B cell (primary cell): ENCODE data around the gene SPP2. TPM values are rescaled to one million over a fixed set of nuclear protein-coding genes. Genes with fewer than 3 reads are reported as not detected.

ENCODE experiments used
- ATAC-seq: fragments of 200-7000 bp; cut with Tn5 transposase; one replicate; pipeline ENCODE4 v1.10.0; 2021; ENCODE audit warnings: low read depth, mild to moderate bottlenecking, moderate number of reproducible peaks, moderate library complexity
- CTCF ChIA-PET: fragments of 350-600 bp; sonication (Branson Sonifier 250); formaldehyde crosslinking; loops from one replicate; lab custom pipeline; 2021; ENCODE audit warnings: antibody characterized with exemption, inconsistent platforms; lab: Charles Lee
- POLR2A ChIA-PET: fragments of 350-600 bp; sonication (Branson Sonifier 250); formaldehyde crosslinking; loops from one replicate; lab custom pipeline; 2021; ENCODE audit warnings: antibody characterized with exemption; lab: Charles Lee
- DNase-seq: peaks from one replicate; pipeline ENCODE4 v3.0.0; 2013
- H2AFZ ChIP-seq: 2 replicates; pipeline ENCODE4 v1.6.1; 2012; ENCODE audit warnings: mild to moderate bottlenecking, low read depth, low read length; ENCODE audit not compliant: insufficient read depth, poor library complexity, severe bottlenecking
- H3K27ac ChIP-seq, 2 donors: 1 replicate in 1 of 2; 2 replicates in 1 of 2; pipeline ENCODE4 v1.5.1; 2012 to 2013; ENCODE audit warnings: low read length in 2 of 2, mild to moderate bottlenecking in 2 of 2, moderate library complexity in 1 of 2
- H3K27me3 ChIP-seq, 4 experiments: fragments of 200-600 bp in 1 of 4; sonication (generic) in 1 of 4; replicated peaks in 1 of 4; 1 replicate in 2 of 4; 2 replicates in 2 of 4; pipeline versions ENCODE4 v1.6.1 to v1.7.0; 2013 to 2016; ENCODE audit warnings: low read length in 3 of 4, mild to moderate bottlenecking in 2 of 4, mixed read lengths in 1 of 4, moderate library complexity in 1 of 4; ENCODE audit not compliant: insufficient read depth in 4 of 4, control insufficient read depth in 3 of 4; ENCODE audit errors: control extremely low read depth in 1 of 4
- H3K36me3 ChIP-seq, 2 experiments: replicated peaks in 1 of 2; 1 replicate in 1 of 2; 2 replicates in 1 of 2; pipeline versions ENCODE4 v1.6.1 to v1.7.1; 2013; ENCODE audit warnings: low read length in 1 of 2; ENCODE audit not compliant: insufficient read depth in 2 of 2, control insufficient read depth in 1 of 2; ENCODE audit errors: control extremely low read depth in 1 of 2, extremely low read depth in 1 of 2
- H3K4me1 ChIP-seq, 2 donors: fragments of 200-600 bp in 1 of 2; sonication (generic) in 1 of 2; 1 replicate in 1 of 2; 2 replicates in 1 of 2; pipeline versions ENCODE4 v1.5.1 to v1.6.1; 2013 to 2017; ENCODE audit warnings: low read length in 2 of 2; ENCODE audit not compliant: control insufficient read depth in 2 of 2, insufficient read depth in 2 of 2
- H3K4me2 ChIP-seq: replicated peaks from 2 replicates; pipeline ENCODE3; 2012; ENCODE audit warnings: mild to moderate bottlenecking, low read depth, low read length; ENCODE audit not compliant: poor library complexity, severe bottlenecking
- H3K4me3 ChIP-seq, 5 experiments: fragments of 200-600 bp in 1 of 5; sonication (generic) in 1 of 5; 1 replicate in 3 of 5; 2 replicates in 2 of 5; pipeline versions ENCODE4 v1.5.1 to v1.7.0; 2011 to 2016; ENCODE audit warnings: low read length in 4 of 5, mild to moderate bottlenecking in 4 of 5, low read depth in 2 of 5, control low read depth in 1 of 5, moderate library complexity in 1 of 5; ENCODE audit not compliant: insufficient read depth in 1 of 5; ENCODE audit errors: control extremely low read depth in 1 of 5, extremely low read depth in 1 of 5
- H3K79me2 ChIP-seq: fragments of 200-600 bp; sonication (generic); one replicate; pipeline ENCODE4 v1.6.0; 2016; ENCODE audit warnings: low read length; ENCODE audit not compliant: control insufficient read depth, insufficient read depth
- H3K9ac ChIP-seq: fragments of 200-600 bp; sonication (generic); 2 replicates; pipeline ENCODE4 v1.6.1; 2017; ENCODE audit warnings: mild to moderate bottlenecking, low read length, moderate library complexity
- H3K9me3 ChIP-seq, 3 donors: one replicate each; pipeline versions ENCODE4 v1.6.1 to v1.7.1; 2013; ENCODE audit warnings: low read length in 2 of 3; ENCODE audit not compliant: control insufficient read depth in 2 of 3, insufficient read depth in 1 of 3; ENCODE audit errors: control extremely low read depth in 1 of 3
- H4K20me1 ChIP-seq: 2 replicates; pipeline ENCODE4 v1.6.0; 2012; ENCODE audit warnings: mild to moderate bottlenecking, low read length; ENCODE audit not compliant: insufficient read depth, control insufficient read depth, poor library complexity, severe bottlenecking
- H3K27ac Mint-ChIP-seq: one replicate; pipeline ENCODE4 v1.8.0; 2021; ENCODE audit warnings: mixed read lengths
- H3K27me3 Mint-ChIP-seq: one replicate; pipeline ENCODE4 v1.8.0; 2021; ENCODE audit warnings: mixed read lengths
- H3K4me1 Mint-ChIP-seq: one replicate; pipeline ENCODE4 v1.8.0; 2021; ENCODE audit warnings: mixed read lengths
- H3K4me3 Mint-ChIP-seq: one replicate; pipeline ENCODE4 v1.8.0; 2021; ENCODE audit warnings: mixed read lengths
- H3K9me3 Mint-ChIP-seq: one replicate; pipeline ENCODE4 v1.8.0; 2022; ENCODE audit warnings: mixed read lengths; ENCODE audit not compliant: insufficient read depth
- CTCF ChIP-seq: fragments of 200-600 bp; IDR thresholded peaks from one replicate; pipeline ENCODE4 v1.8.0; 2022; ENCODE audit warnings: antibody characterized with exemption, mild to moderate bottlenecking
- EZH2 ChIP-seq: IDR thresholded peaks from 2 replicates; pipeline ENCODE4 v1.6.1; 2012; ENCODE audit warnings: borderline replicate concordance, low read depth, mild to moderate bottlenecking, moderate library complexity, low read length; ENCODE audit not compliant: insufficient read depth, poor library complexity, severe bottlenecking
- WGBS: methylation state at CpG from one replicate; pipeline ENCODE4 v1.1.5; 2013; ENCODE audit warnings: missing lambda C conversion rate; ENCODE audit not compliant: insufficient coverage; 5-methylcytosine and 5-hydroxymethylcytosine counted together
- intact Hi-C: fragments of 100-400 bp; cut with micrococcal nuclease; formaldehyde crosslinking; loops from one replicate; pipeline ENCODE4 v1.10.0; 2022
- polyA plus RNA-seq: library from polyadenylated mRNA; depleted of rRNA; stranded (reverse); fragments of >200 nt; gene quantifications from 2 replicates; pipeline ENCODE4 v1.2.3, GENCODE V29; 2012
- total RNA-seq, 2 donors: library from RNA; stranded (reverse); fragments of 120-200 nt in 1 of 2; gene quantifications; 1 replicate in 1 of 2; 2 replicates in 1 of 2; pipeline versions ENCODE4 v1.2.3 to v1.2.4, GENCODE V29; 2013 to 2022

The SPP2 gene
- total and polyA plus RNA-seq, 2 donors (not counting 1 experiment from before 2014, with no cell fraction given), result not detected

DNA sequence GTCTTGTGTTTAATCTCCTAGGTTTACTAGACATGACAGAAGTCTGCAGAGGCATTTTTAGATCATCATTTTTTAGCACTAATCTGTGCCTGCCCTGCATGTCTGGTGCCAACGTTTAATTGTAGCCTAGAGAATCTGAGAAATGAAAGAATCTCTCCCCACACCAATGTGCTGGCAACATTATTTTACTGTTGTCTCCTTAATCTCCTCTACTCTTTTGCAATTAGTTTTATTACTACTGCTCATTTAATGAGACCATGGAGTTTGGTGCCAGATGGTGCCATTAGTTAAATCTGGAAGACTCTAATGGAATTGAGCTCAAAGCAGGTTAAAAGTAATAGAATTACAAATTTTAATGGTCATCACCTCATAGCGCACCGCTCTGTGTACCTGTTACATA lies 4.0 kb upstream of the SPP2 start:
- peaks cover 35% of the 10 kb centered on the region for H3K27me3 Mint-ChIP-seq
- H3K4me2 ChIP-seq, result no peak overlapping the region
- no peaks in the 10 kb centered on the region for H3K4me1 Mint-ChIP-seq
- CTCF ChIA-PET, result no interaction called here
- no peaks in the 10 kb centered on the region for H3K79me2 ChIP-seq
- H3K4me1 ChIP-seq, result no peaks in the 10 kb centered on the region
- no peak overlapping the region for H3K9ac ChIP-seq
- no peak overlapping the region for H3K27ac ChIP-seq
- TF ChIP-seq EZH2, result no peak
- no peak for TF ChIP-seq CTCF
- H3K4me3 ChIP-seq, result no peak overlapping the region
- peaks cover 0 to 1% (median under 1%) of the 10 kb centered on the region in 4 experiments for H3K27me3 ChIP-seq
- no peak overlapping the region for H3K4me3 Mint-ChIP-seq
- peaks cover 0 to 2% (median 0%) of the 10 kb centered on the region in 3 donors for H3K9me3 ChIP-seq
- ATAC-seq, result no peak
- POLR2A ChIA-PET, result no interaction called here
- H4K20me1 ChIP-seq, result no peaks in the 10 kb centered on the region
- H3K27ac Mint-ChIP-seq, result no peak overlapping the region
- WGBS, result 100% methylated on average over 2 of the region's 3 CpGs
- no peaks in the 10 kb centered on the region for H3K36me3 ChIP-seq
- no peak for DNase-seq
- H3K9me3 Mint-ChIP-seq, result no peaks in the 10 kb centered on the region
- no peak overlapping the region for H2AFZ ChIP-seq
- intact Hi-C loops, result no loop called here

- CTCF ChIA-PET, result no interaction called here
- no peaks in the 10 kb centered on the region for H3K9me3 Mint-ChIP-seq
- POLR2A ChIA-PET, result no interaction called here
- no peak overlapping the region for H3K27ac Mint-ChIP-seq
- Histone ChIP-seq H3K4me2 (no peak overlapping the region), H2AFZ (no peak overlapping the region), H3K36me3 (no peaks in the 10 kb centered on the region), H3K27ac (no peak overlapping the region), H3K4me1 (no peaks in the 10 kb centered on the region), H3K27me3 (peaks cover 0 to 9% (median 3%) of the 10 kb centered on the region in 4 experiments), H4K20me1 (no peaks in the 10 kb centered on the region), H3K9ac (no peak overlapping the region), H3K9me3 (peaks cover 0 to 1% (median 0%) of the 10 kb centered on the region in 3 donors), H3K79me2 (no peaks in the 10 kb centered on the region), H3K4me3 (no peak overlapping the region)
- ATAC-seq, result no peak
- TF ChIP-seq CTCF (no peak), EZH2 (no peak)
- no peaks in the 10 kb centered on the region for H3K4me1 Mint-ChIP-seq
- H3K27me3 Mint-ChIP-seq, result peaks cover 42% of the 10 kb centered on the region
- no peak for DNase-seq
- no peak overlapping the region for H3K4me3 Mint-ChIP-seq
- intact Hi-C loops, result no loop called here
These were observed 3.1 kb upstream of the SPP2 start for GRCh38 chr2:234047361-234047760.
